Activated CD8-positive, alpha-beta T cell treated with anti-CD3 and anti-CD28 coated beads for 36 hours (primary cell): Measurements from ENCODE around the gene PIR. TPM values are rescaled to one million over a fixed set of nuclear protein-coding genes. Genes with fewer than 3 reads are reported as not detected.

Source experiments
- ATAC-seq: fragments of 200-7000 bp; cut with Tn5 transposase; one replicate; pipeline ENCODE4 v1.10.0; 2021; ENCODE audit warnings: mild to moderate bottlenecking, moderate library complexity
- CTCF ChIA-PET: fragments of 350-600 bp; sonication (Branson Sonifier 250); formaldehyde crosslinking; loops from one replicate; lab custom pipeline; 2021; ENCODE audit warnings: antibody characterized with exemption; lab: Charles Lee
- POLR2A ChIA-PET: fragments of 350-600 bp; sonication (Branson Sonifier 250); formaldehyde crosslinking; loops from one replicate; lab custom pipeline; 2021; ENCODE audit warnings: antibody characterized with exemption; lab: Charles Lee
- DNase-seq: peaks from one replicate; pipeline ENCODE4 v3.0.0-alpha.2; 2020
- H3K27ac Mint-ChIP-seq: one replicate; pipeline ENCODE4 v1.8.0; 2021; ENCODE audit warnings: mild to moderate bottlenecking, mixed read lengths
- H3K27me3 Mint-ChIP-seq: one replicate; pipeline ENCODE4 v1.8.0; 2021; ENCODE audit warnings: mixed read lengths
- H3K36me3 Mint-ChIP-seq: one replicate; pipeline ENCODE4 v1.8.0; 2021; ENCODE audit warnings: low read depth, mixed read lengths
- H3K4me1 Mint-ChIP-seq: one replicate; pipeline ENCODE4 v1.8.0; 2021; ENCODE audit warnings: low read depth, mixed read lengths
- H3K4me3 Mint-ChIP-seq: one replicate; pipeline ENCODE4 v1.8.0; 2021; ENCODE audit warnings: mild to moderate bottlenecking, moderate library complexity, mixed read lengths
- H3K9me3 Mint-ChIP-seq: one replicate; pipeline ENCODE4 v1.8.0; 2021; ENCODE audit warnings: mixed read lengths
- intact Hi-C: fragments of 100-400 bp; cut with micrococcal nuclease; formaldehyde crosslinking; loops from one replicate; pipeline ENCODE4 v1.10.0; 2022
- total RNA-seq, 2 experiments: library from RNA; stranded (reverse); gene quantifications; one replicate each; pipeline ENCODE4 v1.2.3, GENCODE V29; 2021
- TF ChIP-seq, protein P1 (sequence below): fragments of 200-600 bp; IDR thresholded peaks from one replicate; pipeline ENCODE4 v1.8.0; 2022; ENCODE audit warnings: antibody characterized with exemption, mild to moderate bottlenecking

The PIR gene
- total RNA-seq, 2 experiments from 2014 or later, result 0.74 to 1.2 TPM

- H3K9me3 Mint-ChIP-seq, result no peaks in the 10 kb centered on the region
- CTCF ChIA-PET, result interaction anchor here (1.0 kb wide), 1 partner anchor 43 kb away, joined by 3 read pairs; no protein-coding TSS in a partner anchor
- TF ChIP-seq, protein P1, sequence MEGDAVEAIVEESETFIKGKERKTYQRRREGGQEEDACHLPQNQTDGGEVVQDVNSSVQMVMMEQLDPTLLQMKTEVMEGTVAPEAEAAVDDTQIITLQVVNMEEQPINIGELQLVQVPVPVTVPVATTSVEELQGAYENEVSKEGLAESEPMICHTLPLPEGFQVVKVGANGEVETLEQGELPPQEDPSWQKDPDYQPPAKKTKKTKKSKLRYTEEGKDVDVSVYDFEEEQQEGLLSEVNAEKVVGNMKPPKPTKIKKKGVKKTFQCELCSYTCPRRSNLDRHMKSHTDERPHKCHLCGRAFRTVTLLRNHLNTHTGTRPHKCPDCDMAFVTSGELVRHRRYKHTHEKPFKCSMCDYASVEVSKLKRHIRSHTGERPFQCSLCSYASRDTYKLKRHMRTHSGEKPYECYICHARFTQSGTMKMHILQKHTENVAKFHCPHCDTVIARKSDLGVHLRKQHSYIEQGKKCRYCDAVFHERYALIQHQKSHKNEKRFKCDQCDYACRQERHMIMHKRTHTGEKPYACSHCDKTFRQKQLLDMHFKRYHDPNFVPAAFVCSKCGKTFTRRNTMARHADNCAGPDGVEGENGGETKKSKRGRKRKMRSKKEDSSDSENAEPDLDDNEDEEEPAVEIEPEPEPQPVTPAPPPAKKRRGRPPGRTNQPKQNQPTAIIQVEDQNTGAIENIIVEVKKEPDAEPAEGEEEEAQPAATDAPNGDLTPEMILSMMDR, result no peak
- DNase-seq (no peak), ATAC-seq (no peak)
- peaks cover 1% of the 10 kb centered on the region for H3K27me3 Mint-ChIP-seq
- no peaks in the 10 kb centered on the region for H3K4me1 Mint-ChIP-seq
- H3K27ac Mint-ChIP-seq, result no peak overlapping the region
- intact Hi-C loops, result no loop called here
- no peak overlapping the region for H3K4me3 Mint-ChIP-seq
- H3K36me3 Mint-ChIP-seq, result no peaks in the 10 kb centered on the region
- POLR2A ChIA-PET, result no interaction called here
These were observed 68.1 kb downstream of the PIR start for GRCh38 chrX:15425024-15425423.

- no peak for ATAC-seq
- DNase-seq, result no peak
- no peak overlapping the region for H3K4me3 Mint-ChIP-seq
- CTCF ChIA-PET, result no interaction called here
- H3K27ac Mint-ChIP-seq, result no peak overlapping the region
- intact Hi-C loops, result no loop called here
- no peaks in the 10 kb centered on the region for H3K27me3 Mint-ChIP-seq
- TF ChIP-seq, protein P1, result no peak
- no peaks in the 10 kb centered on the region for H3K4me1 Mint-ChIP-seq
- H3K9me3 Mint-ChIP-seq, result peaks cover 3% of the 10 kb centered on the region
- no peaks in the 10 kb centered on the region for H3K36me3 Mint-ChIP-seq
- POLR2A ChIA-PET, result no interaction called here
These were observed 74.4 kb downstream of the PIR start for GRCh38 chrX:15418707-15419181.

DNA sequence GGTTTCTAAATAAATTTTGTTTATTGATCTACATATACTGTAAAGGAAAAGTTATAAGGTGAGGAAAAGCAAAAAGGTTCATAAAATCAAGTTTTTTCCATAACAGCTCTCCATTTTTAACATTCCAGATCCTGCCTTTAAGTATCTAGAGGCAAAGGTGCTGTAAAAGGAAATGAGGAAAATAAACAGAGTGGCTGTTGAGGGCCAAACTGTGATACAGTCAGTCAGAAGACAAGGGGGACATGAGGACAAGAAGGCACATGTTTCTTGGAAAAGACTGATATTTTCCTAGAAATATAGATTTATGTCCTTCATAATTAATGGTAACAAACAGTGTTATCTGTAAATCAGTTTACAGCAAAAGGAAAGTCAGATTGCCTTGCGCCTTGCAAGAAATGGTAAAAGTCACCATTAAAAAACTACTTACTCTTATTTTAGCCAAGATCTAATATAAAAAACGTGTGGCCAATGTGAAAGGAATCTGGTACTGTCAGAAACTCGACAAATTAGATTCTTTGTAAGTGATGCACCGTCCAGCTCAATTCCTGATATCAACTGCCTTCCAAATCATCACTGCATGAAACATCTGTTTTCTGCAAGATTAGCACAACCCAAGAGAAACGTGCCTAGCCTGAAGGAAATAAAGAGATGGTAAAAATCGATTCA, 75.0 kb downstream of the PIR start:
- no peak overlapping the region for H3K27ac Mint-ChIP-seq
- no peaks in the 10 kb centered on the region for H3K27me3 Mint-ChIP-seq
- peaks cover 3% of the 10 kb centered on the region for H3K9me3 Mint-ChIP-seq
- H3K4me1 Mint-ChIP-seq, result no peaks in the 10 kb centered on the region
- DNase-seq (no peak), ATAC-seq (no peak)
- no peaks in the 10 kb centered on the region for H3K36me3 Mint-ChIP-seq
- H3K4me3 Mint-ChIP-seq, result no peak overlapping the region
- intact Hi-C loops, result no loop called here
- TF ChIP-seq, protein P1, result no peak
- ChIA-PET POLR2A (no interaction called here), CTCF (no interaction called here)

- no peak for ATAC-seq
- DNase-seq, result no peak
- peaks cover 2% of the 10 kb centered on the region for H3K27me3 Mint-ChIP-seq
- H3K4me3 Mint-ChIP-seq, result no peak overlapping the region
- ChIA-PET CTCF (no interaction called here), POLR2A (no interaction called here)
- H3K9me3 Mint-ChIP-seq, result peaks cover 3% of the 10 kb centered on the region
- TF ChIP-seq, protein P1, result no peak
- H3K27ac Mint-ChIP-seq, result no peak overlapping the region
- intact Hi-C loops, result no loop called here
- H3K36me3 Mint-ChIP-seq, result no peaks in the 10 kb centered on the region
- no peaks in the 10 kb centered on the region for H3K4me1 Mint-ChIP-seq
These were observed 76.8 kb downstream of the PIR start for GRCh38 chrX:15416133-15416993.

DNA sequence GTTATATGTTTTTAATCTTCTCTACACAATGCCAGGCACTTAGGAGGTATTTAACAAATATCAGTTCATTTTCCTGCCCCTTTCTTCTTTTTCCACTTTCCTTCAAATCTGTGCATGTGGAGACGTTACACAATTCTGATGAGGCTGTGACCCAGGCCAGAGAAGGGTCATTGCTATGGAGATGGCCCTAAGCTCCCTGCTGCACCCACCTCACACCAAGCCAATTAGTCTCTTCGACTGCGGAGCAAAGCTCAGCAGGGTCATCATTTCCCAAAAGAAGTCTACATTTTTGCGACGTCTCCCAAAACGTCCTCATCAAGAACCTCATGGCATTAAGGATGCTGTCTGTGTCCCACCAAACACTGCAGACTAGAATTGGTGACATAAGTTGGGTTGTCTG, 80.0 kb downstream of the PIR start:
- DNase-seq, result no peak
- peaks cover 2% of the 10 kb centered on the region for H3K27me3 Mint-ChIP-seq
- H3K4me3 Mint-ChIP-seq, result no peak overlapping the region
- intact Hi-C loops, result no loop called here
- no peaks in the 10 kb centered on the region for H3K36me3 Mint-ChIP-seq
- no peak overlapping the region for H3K27ac Mint-ChIP-seq
- peaks cover 3% of the 10 kb centered on the region for H3K9me3 Mint-ChIP-seq
- ChIA-PET POLR2A (no interaction called here), CTCF (no interaction called here)
- H3K4me1 Mint-ChIP-seq, result no peaks in the 10 kb centered on the region
- ATAC-seq, result no peak
- TF ChIP-seq, protein P1, result no peak
